Stimulated activated CD4-positive, alpha-beta T cell treated with anti-CD3 and anti-CD28 coated beads, Interleukin-4, amount 100 ng/mL, for 24 hours (primary cell): ENCODE results near the gene AJUBA.
"Not testable (repeated sequence)": the region's sequence is repeated elsewhere in the genome, so short reads cannot be mapped to it uniquely, and the experiment has no call there.

Source experiments
- DNase-seq: peaks from one replicate; pipeline ENCODE4 v3.0.0-alpha.2; 2020

Gene AJUBA

DNA sequence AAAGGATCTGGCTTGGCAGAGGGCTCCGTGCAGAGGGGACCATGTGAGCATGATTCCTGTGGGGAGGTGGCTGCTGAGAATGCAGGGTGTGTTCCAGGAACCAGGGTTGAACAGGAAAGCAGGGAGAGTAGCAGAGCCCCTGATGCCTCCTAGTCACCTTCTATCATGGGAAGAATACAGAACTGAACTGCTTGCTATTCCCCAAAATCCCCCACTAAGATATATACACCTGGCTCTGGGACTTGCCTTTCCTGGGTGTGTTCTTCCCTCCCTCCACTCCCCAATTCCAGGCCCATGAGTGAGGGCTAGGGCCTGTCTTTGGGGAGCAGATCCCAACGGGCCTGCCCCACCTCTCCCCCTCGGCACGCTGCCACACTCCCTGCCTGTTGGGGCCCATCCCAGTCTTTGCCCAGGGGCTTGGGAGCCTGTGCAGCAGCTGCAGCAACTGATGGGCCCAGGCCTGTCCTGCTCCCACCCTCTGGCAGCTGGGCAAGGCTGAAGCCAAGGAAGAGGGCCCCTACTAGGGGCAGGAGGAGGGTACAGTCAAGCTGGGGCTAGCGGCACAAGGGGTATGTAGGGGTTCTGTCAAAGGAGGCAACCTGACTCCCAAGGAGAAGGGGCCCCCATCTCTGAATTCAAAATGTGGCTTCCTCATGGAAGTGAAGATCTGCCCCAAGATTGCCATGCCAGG lies 3.2 kb downstream of the AJUBA start:
- DNase-seq, result no peak

DNA sequence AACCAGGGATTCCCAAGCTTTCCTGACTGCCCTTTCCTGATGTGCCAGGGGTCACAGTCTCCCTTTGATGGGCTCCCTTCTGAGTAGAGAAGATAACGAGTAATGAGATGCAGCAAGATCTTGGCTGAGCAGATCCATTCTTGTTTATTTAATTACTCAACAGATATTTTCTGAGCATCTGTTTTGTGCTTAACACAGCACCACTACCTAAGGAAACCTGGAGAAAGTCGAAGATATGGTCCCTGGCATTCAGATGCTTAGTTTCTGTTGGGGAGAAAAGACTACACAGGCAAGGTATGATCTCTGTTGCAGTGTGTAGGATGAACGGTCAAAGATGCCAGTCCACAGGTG lies 3.9 kb downstream of the AJUBA start:
- DNase-seq, result no peak

DNA sequence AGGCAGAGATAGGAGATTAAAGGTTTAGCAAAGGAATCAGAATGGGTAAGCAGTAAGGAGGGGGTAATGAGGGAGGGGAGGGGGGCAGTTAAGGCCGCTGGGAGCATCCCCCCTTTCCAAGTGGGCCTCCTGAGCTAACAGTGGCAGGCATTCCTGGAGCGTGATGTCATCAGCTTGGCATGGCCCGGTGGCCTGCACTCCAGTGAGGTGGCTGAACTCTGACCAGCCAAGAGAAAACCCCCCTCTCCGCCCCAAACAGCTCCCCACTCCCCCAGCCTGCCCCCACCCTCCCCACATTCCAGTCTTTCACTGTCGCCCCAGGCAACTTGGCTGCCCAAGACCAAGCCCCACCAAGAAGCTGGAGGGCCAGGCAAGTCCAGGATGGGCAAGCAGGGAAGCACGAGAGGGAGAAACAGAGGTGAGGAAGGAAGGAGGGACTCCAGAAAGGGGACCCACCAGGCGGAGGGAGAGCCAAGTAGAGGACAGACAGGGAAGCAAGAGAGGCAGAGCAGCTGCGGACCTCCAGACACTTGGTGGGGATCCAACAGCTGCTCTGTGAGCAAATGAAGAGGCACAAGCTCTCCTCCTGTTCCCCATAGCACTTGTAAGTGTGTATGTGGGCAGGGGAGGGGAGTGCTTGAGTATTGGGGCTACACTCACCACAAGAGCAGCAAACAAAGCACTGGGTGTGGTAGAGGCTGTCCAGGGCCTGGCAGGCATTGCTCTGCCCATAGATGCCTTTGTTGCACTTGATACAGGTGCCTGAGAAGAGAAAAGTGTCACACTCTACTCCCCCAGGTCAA lies 4.5 kb downstream of the AJUBA start:
- DNase-seq, result no peak

DNA sequence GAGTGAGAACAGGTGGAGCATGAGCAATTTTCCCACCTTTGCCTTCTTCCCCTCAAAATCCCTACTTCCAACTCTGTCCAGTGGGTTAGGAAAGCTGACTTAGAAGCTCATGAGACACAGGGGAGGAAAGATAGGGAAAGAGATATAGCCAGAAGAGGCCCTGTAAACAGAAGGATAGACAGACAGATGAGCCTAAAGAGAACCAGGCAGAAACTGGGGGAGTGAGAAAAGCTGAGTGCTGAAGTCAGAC lies 5.0 kb downstream of the AJUBA start:
- no peak for DNase-seq

GRCh38 chr14:22976620-22977433 lies 5.5 kb downstream of the AJUBA start:
- DNase-seq, result no peak

DNA sequence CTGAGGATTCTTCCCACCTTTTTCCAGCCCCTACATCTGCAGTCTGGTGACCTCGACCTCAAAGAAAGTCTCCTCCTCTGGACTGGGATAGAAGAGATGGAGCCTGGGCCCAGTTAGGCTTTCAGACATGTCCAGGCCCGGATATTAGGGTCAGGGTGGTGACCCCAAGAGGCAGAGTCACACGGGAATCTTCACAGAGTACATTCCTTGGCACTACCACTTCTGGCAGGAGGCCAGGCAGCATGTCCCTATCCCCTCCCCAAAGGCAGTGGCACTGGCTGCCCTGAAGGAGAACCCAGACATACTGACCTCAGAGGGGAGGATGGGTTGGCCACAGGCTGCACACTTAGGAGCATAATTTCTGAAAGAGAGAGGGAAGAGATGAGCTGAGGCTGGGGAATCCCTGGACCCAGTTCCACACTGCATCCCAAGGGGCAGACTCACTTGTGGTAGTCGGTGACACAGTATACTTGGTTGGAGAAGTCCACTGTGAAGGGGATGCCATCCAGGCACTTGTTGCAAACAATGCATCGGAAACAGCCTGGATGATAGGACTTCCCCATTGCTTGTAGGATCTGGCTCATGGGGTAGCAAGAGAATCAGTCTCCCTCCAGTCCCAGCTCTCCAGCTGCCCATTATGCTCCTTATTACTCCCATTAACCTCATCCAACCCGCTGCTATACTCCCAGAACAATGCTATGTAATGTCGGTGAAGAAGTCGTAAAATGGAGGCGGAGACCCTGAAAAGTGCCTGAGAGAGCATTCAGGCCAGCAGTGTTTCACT lies 7.6 kb downstream of the AJUBA start:
- no peak for DNase-seq

GRCh38 chr14:22973217-22974032 lies 8.9 kb downstream of the AJUBA start:
- DNase-seq, result peak; percentile 45

- DNase-seq, result no peak
Measured at GRCh38 chr14:22972313-22972930, 9.9 kb downstream of the AJUBA start.

GRCh38 chr14:22971152-22971551 lies 11.2 kb downstream of the AJUBA start:
- DNase-seq, result no peak

- DNase-seq, result no peak
Measured at GRCh38 chr14:22966783-22967269, 15.5 kb downstream of the AJUBA start.

DNA sequence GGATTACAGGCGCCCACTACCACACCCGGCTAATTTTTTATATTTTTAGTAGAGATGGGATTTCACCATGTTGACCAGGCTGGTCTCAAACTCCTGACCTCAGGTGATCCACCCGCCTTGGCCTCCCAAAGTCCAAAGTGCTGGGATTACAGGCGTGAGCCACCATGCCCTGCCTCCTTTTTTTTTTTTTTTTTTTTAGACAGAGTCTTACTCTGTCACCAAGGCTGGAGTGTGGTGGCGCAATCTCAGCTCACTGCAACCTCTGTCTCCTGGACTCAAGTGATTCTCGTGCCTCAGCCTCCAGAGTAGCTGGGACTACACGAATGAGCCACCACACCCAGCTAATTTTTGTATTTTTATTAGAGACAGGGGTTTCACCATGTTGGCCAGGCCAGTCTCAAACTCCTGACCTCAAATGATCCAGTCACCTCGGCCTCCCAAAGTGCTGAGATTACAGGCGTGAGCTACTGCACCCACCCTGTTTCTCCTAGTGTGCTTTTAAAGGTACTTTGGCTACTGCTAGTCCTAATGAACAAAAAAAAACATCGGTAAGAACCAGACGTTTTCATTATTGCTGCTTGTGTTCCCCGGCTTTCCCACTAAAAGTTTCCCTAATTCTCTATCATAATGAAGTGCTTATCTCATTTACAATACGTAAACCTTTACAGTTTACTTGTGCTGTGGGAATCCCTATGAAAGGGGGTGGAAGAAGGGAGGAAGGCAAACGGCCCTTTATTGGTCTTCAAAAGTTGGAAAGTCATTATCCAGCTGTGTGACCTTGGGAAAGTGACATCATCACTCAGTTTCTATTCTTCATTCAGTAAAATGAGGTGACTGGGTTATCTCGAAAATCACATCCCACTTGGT lies 16.2 kb downstream of the AJUBA start:
- DNase-seq, result not testable (repeated sequence)

DNA sequence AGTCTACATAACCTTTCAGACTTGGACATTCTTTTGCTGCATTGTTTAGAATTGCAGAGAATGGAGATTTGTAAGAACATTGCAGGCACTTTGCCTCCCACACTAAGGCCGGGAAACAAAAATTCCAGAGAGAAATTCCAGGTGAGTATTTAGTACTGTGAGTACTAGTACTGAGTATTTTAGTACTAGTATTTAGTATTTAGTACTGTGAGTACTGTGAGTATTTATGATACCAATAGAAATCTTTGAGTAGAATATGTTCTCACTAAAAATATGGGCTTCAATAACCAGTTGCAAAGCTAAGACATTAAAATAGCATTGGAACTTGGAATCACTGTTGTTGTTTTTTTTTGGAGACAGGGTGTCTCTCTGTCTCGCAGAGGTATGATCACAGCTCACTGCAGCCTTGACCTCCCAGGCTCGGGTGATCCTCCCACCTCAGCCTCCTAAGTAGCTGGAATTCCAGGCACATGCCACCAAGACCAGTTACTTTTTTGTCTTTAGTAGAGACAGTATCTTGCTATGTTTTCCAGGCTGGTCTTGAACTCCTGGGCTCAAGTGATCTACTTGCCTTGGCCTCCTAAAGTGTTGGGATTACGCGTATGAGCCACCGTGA lies 20.2 kb downstream of the AJUBA start:
- DNase-seq, result no peak

DNA sequence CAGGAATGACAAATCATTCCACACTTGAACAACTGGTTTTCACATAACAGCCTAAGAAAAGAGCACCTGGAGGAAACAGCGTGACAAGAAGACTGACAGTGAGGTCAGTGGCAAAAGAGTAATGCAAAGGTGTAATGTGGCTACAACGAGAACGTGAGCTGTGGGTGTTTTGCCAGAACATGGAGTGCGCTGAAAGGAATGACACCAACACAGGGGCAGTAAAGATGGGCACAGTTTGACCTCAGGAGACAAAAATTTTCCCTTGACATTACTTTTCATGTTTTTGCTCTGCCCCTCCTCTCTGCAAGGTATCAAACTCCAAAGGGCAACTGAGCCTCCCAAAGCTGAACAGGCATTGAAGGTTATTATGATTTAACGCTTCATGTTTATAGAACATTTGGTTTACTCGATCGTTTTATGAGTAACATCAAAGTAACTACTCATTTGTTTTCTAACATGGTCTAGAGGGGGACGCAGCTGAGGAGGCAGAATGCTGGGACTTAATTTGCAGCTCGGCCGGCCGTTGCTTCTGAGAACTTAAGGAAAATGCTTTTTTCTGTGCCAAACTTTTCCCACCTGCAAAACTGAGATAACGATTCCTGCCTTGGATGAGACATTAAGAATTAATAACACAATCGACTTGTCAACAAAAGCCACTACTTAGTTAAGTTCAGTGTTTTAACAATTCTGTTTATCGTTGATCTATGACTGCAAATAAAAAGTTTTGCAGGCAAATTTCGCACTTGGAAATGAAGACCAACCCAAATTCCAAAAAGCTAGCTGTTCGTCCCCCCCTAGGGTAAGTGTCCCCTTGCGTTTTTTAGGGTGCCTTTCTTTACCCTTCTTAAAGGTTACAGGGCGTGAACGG lies 26.4 kb downstream of the AJUBA start:
- no peak for DNase-seq

DNA sequence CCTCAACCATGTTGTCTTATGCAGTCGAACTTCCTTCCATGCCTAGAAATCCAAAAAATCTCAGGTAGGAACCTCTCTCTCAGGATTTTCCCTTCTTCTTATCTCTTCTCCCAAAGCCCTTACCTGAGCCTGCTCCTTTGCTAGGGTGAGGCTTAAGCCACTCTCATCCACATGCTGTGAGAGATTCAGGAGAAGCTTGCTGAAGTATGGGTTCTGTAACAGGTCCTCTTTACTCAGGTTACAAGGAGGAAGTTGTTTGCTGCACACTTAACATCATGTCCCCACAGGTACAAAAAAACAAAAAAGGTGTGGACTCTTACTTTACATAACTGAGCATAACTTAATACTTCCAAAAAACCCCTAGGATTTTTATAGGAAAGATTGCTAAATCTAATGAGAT lies 29.9 kb downstream of the AJUBA start:
- DNase-seq, result no peak

DNA sequence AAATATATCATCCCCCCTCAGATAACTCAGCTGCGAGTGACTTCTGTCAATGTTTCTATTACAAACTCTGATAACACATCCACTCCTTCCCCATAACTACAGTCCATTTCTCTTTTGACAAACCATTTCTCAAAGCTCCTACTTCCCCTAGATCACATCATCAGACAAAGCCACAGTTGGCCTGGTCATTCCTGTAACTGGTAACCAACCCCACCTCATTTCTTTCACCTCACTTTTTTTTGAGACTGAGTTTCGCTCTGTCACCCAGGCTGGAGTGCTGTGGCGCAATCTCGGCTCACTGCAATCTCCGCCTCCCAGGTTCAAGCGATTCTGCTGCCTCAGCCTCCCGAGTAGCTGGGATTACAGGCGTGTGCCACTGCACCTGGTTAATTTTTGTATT lies 30.6 kb downstream of the AJUBA start:
- DNase-seq, result not testable (repeated sequence)

DNA sequence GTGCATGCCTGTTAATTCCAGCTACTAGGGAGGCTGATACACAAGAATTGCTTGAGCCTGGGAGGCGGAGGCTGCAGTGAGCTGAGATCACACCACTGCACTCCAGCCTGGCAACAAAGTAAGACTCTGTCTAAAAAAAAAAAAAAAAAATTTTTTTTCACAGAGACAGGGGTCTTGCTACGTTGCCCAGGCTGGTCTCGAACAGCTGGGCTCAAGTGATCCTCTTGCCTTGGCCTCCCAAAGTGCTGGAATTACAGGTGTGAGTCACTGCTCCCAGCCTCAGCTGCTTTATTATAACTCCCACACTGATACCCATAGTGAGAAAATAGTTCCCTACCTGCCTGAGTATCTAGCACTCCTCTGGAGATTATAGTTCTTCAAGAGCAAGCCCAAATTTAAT lies 36.7 kb downstream of the AJUBA start:
- DNase-seq, result no peak

DNA sequence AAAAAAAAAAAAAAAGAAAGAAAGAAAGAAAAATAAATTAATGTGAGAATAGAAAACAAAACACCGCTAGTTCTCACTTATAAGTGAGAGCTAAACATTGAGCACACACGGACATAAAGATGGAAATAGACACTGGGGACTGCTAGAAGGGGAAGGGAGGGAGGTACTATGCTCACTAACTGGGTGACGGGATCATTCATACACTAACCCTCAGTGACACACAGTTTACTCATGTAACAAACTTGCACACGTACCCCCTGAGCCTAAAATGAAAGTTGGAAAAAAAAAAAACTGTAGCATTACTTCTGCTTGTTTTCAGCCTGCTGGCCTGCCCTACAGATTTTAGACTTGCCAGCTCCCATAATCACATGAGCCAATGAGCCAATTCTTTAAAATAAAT lies 42.7 kb downstream of the AJUBA start:
- DNase-seq, result no peak

- no peak for DNase-seq
Measured at GRCh38 chr14:22935156-22935555, 47.2 kb downstream of the AJUBA start.

DNA sequence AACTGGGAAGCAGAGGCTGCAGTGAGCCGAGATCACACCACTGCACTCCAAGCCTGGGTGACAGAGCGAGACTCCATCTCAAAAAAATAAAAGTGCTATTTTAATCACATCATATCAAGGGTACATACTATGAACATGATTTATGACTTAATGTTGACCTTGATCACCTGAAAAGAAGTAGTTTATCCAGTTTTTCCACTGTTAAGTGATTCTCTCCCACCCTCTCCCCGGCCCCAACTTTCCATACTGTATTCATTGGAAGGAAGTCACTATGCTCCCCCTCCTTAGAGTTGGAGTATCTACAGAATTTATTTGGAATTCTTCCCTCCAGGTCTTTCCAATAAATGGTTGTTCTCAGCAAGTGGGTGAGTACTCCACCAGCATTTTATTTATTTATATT lies 50.2 kb downstream of the AJUBA start:
- no peak for DNase-seq
